H1 (cell line): ENCODE results near the gene ASXL3. TPM values are rescaled to one million over a fixed set of nuclear protein-coding genes. Genes with fewer than 3 reads are reported as not detected.

Source experiments
- CTCF ChIA-PET: fragments of 300-600 bp; sonication (Branson Sonifier 250); formaldehyde crosslinking; loops from one replicate; lab custom pipeline; 2021; ENCODE audit not compliant: partially characterized antibody; lab: Charles Lee
- POLR2A ChIA-PET: fragments of 300-600 bp; sonication (Branson Sonifier 250); formaldehyde crosslinking; loops from one replicate; lab custom pipeline; 2021; ENCODE audit warnings: inconsistent platforms; ENCODE audit not compliant: partially characterized antibody; lab: Charles Lee
- DNase-seq, 2 experiments: peaks; one replicate each; pipeline versions ENCODE4 v3.0.0 to v3.0.0-alpha.2; 2010 to 2022; ENCODE audit warnings: low spot score in 2 of 2, low read depth in 1 of 2, mixed read lengths in 1 of 2
- FAIRE-seq: peaks from 2 replicates; lab custom pipeline; 2011; peaks lifted over from hg19 to GRCh38; lab: Jason Lieb, UNC
- H2AFZ ChIP-seq: 2 replicates; pipeline ENCODE4 v1.8.1; 2012; ENCODE audit warnings: low read length, inconsistent platforms
- H2AK5ac ChIP-seq: 2 replicates; pipeline ENCODE4 v1.6.1; 2013; ENCODE audit warnings: low read depth, low read length
- H2BK120ac ChIP-seq: replicated peaks from 2 replicates; pipeline ENCODE3; 2013; ENCODE audit warnings: low read depth, low read length, inconsistent platforms
- H2BK12ac ChIP-seq: 2 replicates; pipeline ENCODE4 v1.6.1; 2013; ENCODE audit warnings: low read depth, low read length
- H2BK15ac ChIP-seq: 2 replicates; pipeline ENCODE4 v1.6.1; 2013; ENCODE audit warnings: low read length
- H2BK20ac ChIP-seq: 2 replicates; pipeline ENCODE4 v1.6.1; 2013; ENCODE audit warnings: low read length
- H2BK5ac ChIP-seq: 2 replicates; pipeline ENCODE4 v1.6.1; 2013; ENCODE audit warnings: low read depth, low read length
- H3K14ac ChIP-seq: 2 replicates; pipeline ENCODE4 v1.6.1; 2013; ENCODE audit warnings: inconsistent platforms; ENCODE audit not compliant: insufficient read length
- H3K18ac ChIP-seq: 2 replicates; pipeline ENCODE4 v1.6.1; 2013; ENCODE audit warnings: low read length; ENCODE audit errors: extremely low read depth
- H3K23ac ChIP-seq: 2 replicates; pipeline ENCODE4 v1.6.1; 2013; ENCODE audit warnings: inconsistent platforms; ENCODE audit not compliant: insufficient read length
- H3K23me2 ChIP-seq: 2 replicates; pipeline ENCODE4 v1.6.1; 2013; ENCODE audit warnings: low read depth, low read length
- H3K27ac ChIP-seq: 2 replicates; pipeline ENCODE4 v1.6.1; 2011; ENCODE audit warnings: low read depth, low read length, inconsistent platforms
- H3K27me3 ChIP-seq, 4 experiments: replicated peaks in 1 of 4; 1 replicate in 1 of 4; 2 replicates in 3 of 4; pipeline versions ENCODE4 v1.6.1 to v1.8.1; 2011 to 2013; ENCODE audit warnings: low read length in 3 of 4, mild to moderate bottlenecking in 3 of 4, inconsistent platforms in 2 of 4, mixed read lengths in 2 of 4, moderate library complexity in 1 of 4; ENCODE audit not compliant: control insufficient read depth in 3 of 4, insufficient read depth in 3 of 4; ENCODE audit errors: extremely low read depth in 1 of 4
- H3K36me3 ChIP-seq, 4 experiments: 2 replicates each; pipeline versions ENCODE4 v1.6.1 to v1.8.1; 2011 to 2013; ENCODE audit warnings: mild to moderate bottlenecking in 4 of 4, low read length in 3 of 4, moderate library complexity in 2 of 4, control low read depth in 1 of 4, inconsistent platforms in 1 of 4; ENCODE audit not compliant: insufficient read depth in 4 of 4, control insufficient read depth in 2 of 4
- H3K4ac ChIP-seq: replicated peaks from 2 replicates; pipeline ENCODE3; 2013; ENCODE audit warnings: low read length, low read depth, mixed read lengths, inconsistent platforms; ENCODE audit not compliant: insufficient read length
- H3K4me1 ChIP-seq, 4 experiments: replicated peaks in 1 of 4; 1 replicate in 1 of 4; 2 replicates in 3 of 4; pipeline versions ENCODE4 v1.6.1 to v1.8.1; 2011 to 2013; ENCODE audit warnings: low read length in 3 of 4, inconsistent platforms in 2 of 4, mixed read lengths in 1 of 4; ENCODE audit not compliant: insufficient read depth in 4 of 4, control insufficient read depth in 3 of 4
- H3K4me2 ChIP-seq, 2 experiments: 2 replicates each; pipeline versions ENCODE4 v1.6.1 to v1.8.1; 2011 to 2013; ENCODE audit warnings: low read depth in 2 of 2, low read length in 2 of 2, control low read depth in 1 of 2, inconsistent platforms in 1 of 2, mild to moderate bottlenecking in 1 of 2; ENCODE audit not compliant: insufficient read depth in 1 of 2
- H3K4me3 ChIP-seq, 4 experiments: fragments of 200-600, 300-600 bp in 1 of 4; sonication (generic), shearing (Covaris generic), sonication (Bioruptor Twin) in 1 of 4; 2 replicates each; pipeline versions ENCODE4 v1.5.1 to v1.8.1; 2011 to 2016; ENCODE audit warnings: low read length in 4 of 4, low read depth in 3 of 4, control low read depth in 2 of 4, inconsistent platforms in 2 of 4, mild to moderate bottlenecking in 2 of 4, mixed read lengths in 1 of 4, moderate library complexity in 1 of 4; ENCODE audit not compliant: insufficient read depth in 2 of 4; ENCODE audit errors: extremely low read depth in 1 of 4
- H3K56ac ChIP-seq: replicated peaks from 2 replicates; pipeline ENCODE3; 2013; ENCODE audit warnings: low read depth, mild to moderate bottlenecking, mixed read lengths, low read length, inconsistent platforms; ENCODE audit not compliant: insufficient read length
- H3K79me1 ChIP-seq: 2 replicates; pipeline ENCODE4 v1.6.1; 2013; ENCODE audit warnings: low read depth, low read length, control low read depth
- H3K79me2 ChIP-seq, 2 experiments: 2 replicates each; pipeline versions ENCODE4 v1.6.1 to v1.8.1; 2012 to 2013; ENCODE audit warnings: low read length in 2 of 2, mild to moderate bottlenecking in 2 of 2, inconsistent platforms in 1 of 2; ENCODE audit not compliant: insufficient read depth in 2 of 2, control insufficient read depth in 1 of 2
- H3K9ac ChIP-seq, 4 experiments: replicated peaks in 1 of 4; 1 replicate in 1 of 4; 2 replicates in 3 of 4; pipeline versions ENCODE4 v1.6.1 to v1.8.1; 2011 to 2013; ENCODE audit warnings: low read depth in 3 of 4, low read length in 3 of 4, control low read depth in 2 of 4, mild to moderate bottlenecking in 2 of 4, moderate library complexity in 2 of 4, inconsistent platforms in 1 of 4; ENCODE audit errors: extremely low read depth in 1 of 4
- H3K9me3 ChIP-seq, 2 experiments: 2 replicates each; pipeline versions ENCODE4 v1.6.1 to v1.8.1; 2012 to 2013; ENCODE audit warnings: mild to moderate bottlenecking in 2 of 2, moderate library complexity in 2 of 2, control low read depth in 1 of 2, inconsistent platforms in 1 of 2, low read depth in 1 of 2, low read length in 1 of 2, mixed read lengths in 1 of 2; ENCODE audit not compliant: insufficient read depth in 2 of 2
- H4K20me1 ChIP-seq, 2 experiments: replicated peaks in 1 of 2; 2 replicates each; pipeline versions ENCODE3 to v1.8.1; 2011 to 2013; ENCODE audit warnings: inconsistent platforms in 2 of 2, low read length in 2 of 2, mild to moderate bottlenecking in 1 of 2; ENCODE audit not compliant: insufficient read depth in 2 of 2, control insufficient read depth in 1 of 2
- H4K5ac ChIP-seq: 2 replicates; pipeline ENCODE4 v1.6.1; 2013; ENCODE audit warnings: low read length, low read depth, mixed read lengths, inconsistent platforms; ENCODE audit not compliant: insufficient read length
- H4K8ac ChIP-seq: 2 replicates; pipeline ENCODE4 v1.8.0; 2013; ENCODE audit warnings: mild to moderate bottlenecking, moderate library complexity, low read length, inconsistent platforms; ENCODE audit not compliant: insufficient read depth; ENCODE audit errors: extremely low read depth
- H4K91ac ChIP-seq: replicated peaks from 2 replicates; pipeline ENCODE3; 2013; ENCODE audit warnings: low read length, mixed read lengths, inconsistent platforms; ENCODE audit not compliant: insufficient read length
- RNF2 ChIP-seq: fragments of 200-900, 300-1000 bp; sonication (generic); IDR thresholded peaks from 2 replicates; pipeline ENCODE4 v1.7.1; 2016; ENCODE audit warnings: borderline replicate concordance, low read depth, mild to moderate bottlenecking, antibody characterized with exemption, low read length; ENCODE audit not compliant: poor library complexity, severe bottlenecking; ENCODE audit errors: missing control alignments
- WGBS, 2 experiments: shearing (Covaris generic) in 1 of 2; methylation state at CpG; one replicate each; pipeline versions ENCODE4 v1.1.6 to v1.1.7; 2013 to 2015; ENCODE audit warnings: low lambda C conversion rate in 2 of 2, mixed read lengths in 2 of 2, inconsistent platforms in 1 of 2, low coverage in 1 of 2, missing lambda C conversion rate in 1 of 2; ENCODE audit not compliant: insufficient replicate concordance in 2 of 2, insufficient coverage in 1 of 2, insufficient read length in 1 of 2; ENCODE audit errors: extremely low coverage in 1 of 2, missing lambda C conversion rate in 1 of 2; 5-methylcytosine and 5-hydroxymethylcytosine counted together
- polyA plus RNA-seq, 7 experiments: library from polyadenylated mRNA; depleted of rRNA in 3 of 7; stranded (reverse) in 5 of 7; unstranded in 2 of 7; fragments of >200 nt in 5 of 7; fragments of 200-250 nt in 2 of 7; gene quantifications; 1 replicate in 5 of 7; 2 replicates in 1 of 7; 4 replicates in 1 of 7; pipeline versions ENCODE4 v1.2.1 to v1.2.3, GENCODE V29; 2011 to 2013; ENCODE audit warnings: missing spikeins in 2 of 7, mixed read lengths in 2 of 7
- total RNA-seq: library from RNA; stranded (reverse); fragmentation: NEBNext Ultra II Directional; extraction: Animal tissue kit (Norgen Biotek cat#: 25700); gene quantifications from 2 replicates; pipeline ENCODE4 v1.2.1, GENCODE V29; 2021

ASXL3 gene
- total and polyA plus RNA-seq, 2 of the 8 experiments (the other 6 are each of a cell fraction or from before 2014, with no cell fraction given): 0.08 to 1.3 TPM

DNA sequence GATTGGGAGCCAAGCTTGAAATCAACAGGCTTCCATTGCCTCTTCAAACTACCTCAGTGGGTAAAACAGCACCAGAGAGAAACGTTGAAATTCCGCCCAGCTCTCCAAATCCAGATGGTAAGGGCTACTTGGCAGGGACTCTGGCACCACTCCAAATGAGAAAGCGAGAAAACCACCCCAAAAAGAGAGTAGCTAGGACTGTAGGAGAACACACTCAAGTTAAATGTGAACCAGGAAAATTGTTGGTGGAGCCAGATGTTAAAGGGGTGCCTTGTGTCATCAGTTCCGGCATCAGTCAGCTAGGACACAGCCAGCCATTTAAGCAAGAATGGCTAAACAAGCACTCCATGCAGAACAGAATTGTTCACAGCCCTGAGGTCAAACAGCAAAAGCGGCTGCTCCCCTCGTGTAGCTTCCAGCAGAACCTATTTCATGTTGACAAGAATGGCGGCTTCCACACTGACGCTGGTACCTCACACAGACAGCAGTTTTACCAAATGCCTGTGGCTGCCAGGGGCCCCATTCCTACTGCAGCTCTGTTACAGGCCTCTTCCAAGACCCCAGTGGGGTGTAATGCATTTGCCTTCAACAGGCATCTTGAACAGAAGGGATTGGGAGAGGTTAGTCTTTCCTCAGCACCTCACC is 167.3 kb downstream of the ASXL3 start:
- H4K20me1 ChIP-seq: no peaks in the 10 kb centered on the region
- H4K8ac ChIP-seq: no peak overlapping the region
- DNase-seq (no peak), FAIRE-seq (no peak)
- H3K9ac ChIP-seq: no peak overlapping the region
- H3K36me3 ChIP-seq: no peaks in the 10 kb centered on the region
- no peak overlapping the region for H3K4me2 ChIP-seq
- H2BK20ac ChIP-seq: no peak overlapping the region
- CTCF ChIA-PET: interaction anchor here (0.7 to 1.5 kb wide), 13 partner anchors 8 to 517 kb away, joined by 3 to 7 read pairs (median 4); no protein-coding TSS in a partner anchor
- H3K27ac ChIP-seq: no peak overlapping the region
- no peak overlapping the region for H3K4ac ChIP-seq
- no peaks in the 10 kb centered on the region for H3K23me2 ChIP-seq
- no peak overlapping the region for H2BK5ac ChIP-seq
- no peak for TF ChIP-seq RNF2
- H2AFZ ChIP-seq: no peak overlapping the region
- H3K18ac ChIP-seq: 0 out of 2 replicates have a peak overlapping the region, but pooled peaks have one; percentile 10
- no peak overlapping the region for H3K23ac ChIP-seq
- 89% methylated on average over 8 of the region's 8 CpGs; no CpG with 5 or more reads in 1 of the 2 experiments for WGBS, 2 experiments
- H2BK120ac ChIP-seq: no peak overlapping the region
- no peaks in the 10 kb centered on the region for H3K79me2 ChIP-seq
- H2BK12ac ChIP-seq: no peak overlapping the region
- H3K4me1 ChIP-seq: peaks cover 0 to 3% (median 0%) of the 10 kb centered on the region in 4 experiments; a peak in 2 of 7 replicates
- H3K27me3 ChIP-seq: no peaks in the 10 kb centered on the region
- POLR2A ChIA-PET: no interaction called here
- H3K4me3 ChIP-seq: no peak overlapping the region
- H3K56ac ChIP-seq: no peak overlapping the region
- no peaks in the 10 kb centered on the region for H3K9me3 ChIP-seq
- no peak overlapping the region for H3K14ac ChIP-seq
- no peak overlapping the region for H2BK15ac ChIP-seq
- no peak overlapping the region for H4K5ac ChIP-seq
- H4K91ac ChIP-seq: no peak overlapping the region
- no peaks in the 10 kb centered on the region for H3K79me1 ChIP-seq
- H2AK5ac ChIP-seq: no peak overlapping the region
